Endothelial cell of umbilical vein (primary cell): ENCODE measurements around the gene FAM120C. TPM values are rescaled to one million over a fixed set of nuclear protein-coding genes. Genes with fewer than 3 reads are reported as not detected.

Experiments used
- BruUV-seq: library from RNA; stranded (reverse); fragments of 400-500 nt; replicated peaks from 2 replicates; lab custom pipeline; 2021; lab: Mats Ljungman, UMichigan
- CTCF ChIA-PET: fragments of 300-600, 350-600 bp; sonication (Branson Sonifier 250); formaldehyde crosslinking; loops from one replicate; lab custom pipeline; 2021; ENCODE audit warnings: antibody characterized with exemption, inconsistent platforms; lab: Charles Lee
- POLR2A ChIA-PET: fragments of 300-600, 350-600 bp; sonication (Branson Sonifier 250); formaldehyde crosslinking; loops from one replicate; lab custom pipeline; 2021; ENCODE audit warnings: antibody characterized with exemption, inconsistent platforms; lab: Charles Lee
- DNase-seq: peaks from one replicate; pipeline ENCODE4 v3.0.0-alpha.2; 2011; ENCODE audit warnings: low read depth, low spot score
- FAIRE-seq: peaks from 2 replicates; lab custom pipeline; 2011; peaks lifted over from hg19 to GRCh38; lab: Jason Lieb, UNC
- H2AFZ ChIP-seq: 2 replicates; pipeline ENCODE4 v1.6.0; 2012; ENCODE audit warnings: low read depth, low read length, control low read depth, inconsistent platforms
- H3K27ac ChIP-seq: 2 replicates; pipeline ENCODE4 v1.5.1; 2011; ENCODE audit warnings: low read depth, mild to moderate bottlenecking, control low read depth, low read length, moderate library complexity; ENCODE audit not compliant: insufficient read depth
- H3K27me3 ChIP-seq, 2 experiments: 2 replicates each; pipeline versions ENCODE4 v1.6.0 to v1.6.1; 2011; ENCODE audit warnings: low read length in 2 of 2, mixed read lengths in 1 of 2; ENCODE audit not compliant: control insufficient read depth in 2 of 2, insufficient read depth in 2 of 2
- H3K36me3 ChIP-seq, 2 experiments: 2 replicates in 1 of 2; 3 replicates in 1 of 2; pipeline ENCODE4 v1.5.1; 2011; ENCODE audit warnings: low read length in 2 of 2, mild to moderate bottlenecking in 1 of 2, moderate library complexity in 1 of 2; ENCODE audit not compliant: control insufficient read depth in 2 of 2, insufficient read depth in 2 of 2; ENCODE audit errors: extremely low read depth in 1 of 2
- H3K4me1 ChIP-seq: 3 replicates; pipeline ENCODE4 v1.5.1; 2011; ENCODE audit warnings: mild to moderate bottlenecking, low read length; ENCODE audit not compliant: control insufficient read depth, insufficient read depth; ENCODE audit errors: extremely low read depth
- H3K4me2 ChIP-seq: 2 replicates; pipeline ENCODE4 v1.6.1; 2011; ENCODE audit warnings: low read length, control low read depth, mixed read lengths; ENCODE audit not compliant: insufficient read depth
- H3K4me3 ChIP-seq, 3 experiments: fragments of 200-600 bp in 1 of 3; sonication (generic), shearing (Covaris generic) in 1 of 3; replicated peaks in 1 of 3; 2 replicates each; pipeline ENCODE4 v1.5.1; 2011 to 2016; ENCODE audit warnings: control low read depth in 3 of 3, low read length in 3 of 3, mild to moderate bottlenecking in 2 of 3, inconsistent platforms in 1 of 3, low read depth in 1 of 3, moderate library complexity in 1 of 3; ENCODE audit not compliant: insufficient read depth in 1 of 3
- H3K79me2 ChIP-seq: 2 replicates; pipeline ENCODE4 v1.6.0; 2012; ENCODE audit warnings: low read length, inconsistent platforms; ENCODE audit not compliant: control insufficient read depth, insufficient read depth
- H3K9ac ChIP-seq: replicated peaks from 2 replicates; pipeline ENCODE3; 2011; ENCODE audit warnings: low read length, control low read depth; ENCODE audit not compliant: insufficient read depth; ENCODE audit errors: extremely low read depth
- H3K9me1 ChIP-seq: replicated peaks from 3 replicates; pipeline ENCODE4 v1.6.0; 2011; ENCODE audit warnings: mild to moderate bottlenecking, low read length; ENCODE audit not compliant: control insufficient read depth, insufficient read depth; ENCODE audit errors: extremely low read depth
- H3K9me3 ChIP-seq: replicated peaks from 2 replicates; pipeline ENCODE4 v1.5.1; 2012; ENCODE audit warnings: low read length, inconsistent platforms; ENCODE audit not compliant: control insufficient read depth, insufficient read depth
- H4K20me1 ChIP-seq: replicated peaks from 2 replicates; pipeline ENCODE3; 2011; ENCODE audit warnings: mild to moderate bottlenecking, low read length; ENCODE audit not compliant: control insufficient read depth, insufficient read depth; ENCODE audit errors: extremely low read depth
- EZH2 ChIP-seq: IDR thresholded peaks from 2 replicates; pipeline ENCODE4 v1.6.1; 2012; ENCODE audit warnings: borderline replicate concordance, low read depth, mild to moderate bottlenecking, moderate library complexity, low read length, inconsistent platforms; ENCODE audit not compliant: severe bottlenecking
- FOS ChIP-seq: IDR thresholded peaks from 2 replicates; pipeline ENCODE4 v1.6.1; 2011; ENCODE audit warnings: mild to moderate bottlenecking, low read length, moderate library complexity, borderline replicate concordance; ENCODE audit not compliant: insufficient read depth
- GATA2 ChIP-seq: IDR thresholded peaks from 2 replicates; pipeline ENCODE4 v1.7.0; 2011; ENCODE audit warnings: low read depth, mild to moderate bottlenecking, moderate library complexity, mixed read lengths, low read length; ENCODE audit not compliant: insufficient read length, insufficient read depth
- JUN ChIP-seq: IDR thresholded peaks from 2 replicates; pipeline ENCODE4 v1.6.1; 2011; ENCODE audit warnings: borderline replicate concordance, low read depth; ENCODE audit not compliant: insufficient read length, insufficient read depth
- MYC ChIP-seq: IDR thresholded peaks from one replicate; pipeline ENCODE4 v1.6.1; 2011; ENCODE audit warnings: mild to moderate bottlenecking, low read depth, low read length
- POLR2A ChIP-seq: IDR thresholded peaks from 2 replicates; pipeline ENCODE4 v1.6.1; 2012; ENCODE audit warnings: low read depth, mild to moderate bottlenecking, control low read depth, low read length
- POLR2AphosphoS5 ChIP-seq: IDR thresholded peaks from 2 replicates; pipeline ENCODE4 v1.6.1; 2012; ENCODE audit warnings: low read depth, mild to moderate bottlenecking, control low read depth, low read length, moderate library complexity; ENCODE audit not compliant: insufficient read depth
- dilution Hi-C: fragments of 300-500 bp; cut with MboI; formaldehyde crosslinking; loops from one replicate; pipeline ENCODE4 v1.15.0; 2019; ENCODE audit warnings: low sequenced_read_pairs; ENCODE audit not compliant: extremely low pct_ligation_motif_present
- intact Hi-C: fragments of 100-400 bp; cut with micrococcal nuclease; formaldehyde crosslinking; loops from one replicate; pipeline ENCODE4 v1.10.0; 2022
- polyA plus RNA-seq, 4 experiments: library from polyadenylated mRNA; depleted of rRNA in 3 of 4; stranded (reverse) in 3 of 4; unstranded in 1 of 4; fragments of >200 nt; gene quantifications; 2 replicates each; pipeline versions ENCODE4 v1.2.1 to v1.2.3, GENCODE V29; 2011 to 2012; ENCODE audit warnings: missing spikeins in 1 of 4
- total RNA-seq: library from RNA; stranded (reverse); gene quantifications from 2 replicates; pipeline ENCODE4 v1.2.3, GENCODE V29; 2021
- TF ChIP-seq, protein P1 (sequence below), 2 donors: IDR thresholded peaks; 1 replicate in 1 of 2; 2 replicates in 1 of 2; pipeline ENCODE4 v1.5.1; 2011; ENCODE audit warnings: low read length in 2 of 2, mild to moderate bottlenecking in 2 of 2, moderate library complexity in 2 of 2, control low read depth in 1 of 2, inconsistent platforms in 1 of 2, low read depth in 1 of 2; ENCODE audit not compliant: insufficient read depth in 1 of 2; ENCODE audit errors: extremely low read depth in 1 of 2
- TF ChIP-seq, protein P2 (sequence below): IDR thresholded peaks from 2 replicates; pipeline ENCODE4 v1.6.1; 2011; ENCODE audit not compliant: insufficient read depth, insufficient read length

The FAM120C gene
- total and polyA plus RNA-seq, 2 donors (not counting 3 experiments of a cell fraction or from before 2014, with no cell fraction given), result 4.2 to 11.4 TPM

DNA sequence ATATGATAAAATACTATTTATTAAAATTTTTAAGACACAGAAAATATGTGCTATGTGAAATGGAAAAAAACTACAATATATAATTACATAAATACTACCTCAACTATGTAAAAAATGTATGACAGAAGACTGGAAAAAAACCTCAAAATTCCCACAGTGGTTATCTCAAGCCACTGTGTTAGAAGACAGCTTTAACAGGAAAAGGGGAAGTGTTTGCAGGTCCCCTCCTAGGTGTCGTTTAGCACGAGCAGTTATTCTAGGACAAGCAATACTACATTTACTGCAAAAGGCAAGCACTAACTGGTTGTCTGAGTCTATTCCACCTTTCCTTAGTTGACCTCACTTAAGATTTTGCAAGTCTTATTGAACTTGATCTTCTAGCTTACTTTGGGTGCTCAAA, 93.9 kb downstream of the FAM120C start:
- no peaks in the 10 kb centered on the region for H3K9me1 ChIP-seq
- ChIA-PET POLR2A (no interaction called here), CTCF (no interaction called here)
- no peak overlapping the region for H3K9ac ChIP-seq
- no peaks in the 10 kb centered on the region for H4K20me1 ChIP-seq
- no peak overlapping the region for H2AFZ ChIP-seq
- H3K27ac ChIP-seq, result no peak overlapping the region
- no peaks in the 10 kb centered on the region for H3K9me3 ChIP-seq
- H3K4me1 ChIP-seq, result peaks cover 4% of the 10 kb centered on the region
- BruUV-seq, result no TSS peak
- DNase-seq, result no peak
- H3K79me2 ChIP-seq, result no peaks in the 10 kb centered on the region
- no peaks in the 10 kb centered on the region for H3K27me3 ChIP-seq
- no peak for FAIRE-seq
- intact Hi-C loops (no loop called here), dilution Hi-C loops (no loop called here)
- H3K36me3 ChIP-seq, result peaks cover 0 to 2% of the 10 kb centered on the region in 2 experiments
- H3K4me3 ChIP-seq, result no peak overlapping the region
- TF ChIP-seq, protein P1, sequence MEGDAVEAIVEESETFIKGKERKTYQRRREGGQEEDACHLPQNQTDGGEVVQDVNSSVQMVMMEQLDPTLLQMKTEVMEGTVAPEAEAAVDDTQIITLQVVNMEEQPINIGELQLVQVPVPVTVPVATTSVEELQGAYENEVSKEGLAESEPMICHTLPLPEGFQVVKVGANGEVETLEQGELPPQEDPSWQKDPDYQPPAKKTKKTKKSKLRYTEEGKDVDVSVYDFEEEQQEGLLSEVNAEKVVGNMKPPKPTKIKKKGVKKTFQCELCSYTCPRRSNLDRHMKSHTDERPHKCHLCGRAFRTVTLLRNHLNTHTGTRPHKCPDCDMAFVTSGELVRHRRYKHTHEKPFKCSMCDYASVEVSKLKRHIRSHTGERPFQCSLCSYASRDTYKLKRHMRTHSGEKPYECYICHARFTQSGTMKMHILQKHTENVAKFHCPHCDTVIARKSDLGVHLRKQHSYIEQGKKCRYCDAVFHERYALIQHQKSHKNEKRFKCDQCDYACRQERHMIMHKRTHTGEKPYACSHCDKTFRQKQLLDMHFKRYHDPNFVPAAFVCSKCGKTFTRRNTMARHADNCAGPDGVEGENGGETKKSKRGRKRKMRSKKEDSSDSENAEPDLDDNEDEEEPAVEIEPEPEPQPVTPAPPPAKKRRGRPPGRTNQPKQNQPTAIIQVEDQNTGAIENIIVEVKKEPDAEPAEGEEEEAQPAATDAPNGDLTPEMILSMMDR (IDR thresholded peaks at IDR 0.05; ENCODE audit: extremely low read depth in 1 of 2, insufficient read depth in 1 of 2, low read depth in 1 of 2, low read length in 2 of 2), result no peak
- TF ChIP-seq MYC (no peak), JUN (no peak), EZH2 (no peak), GATA2 (no peak), FOS (no peak), POLR2AphosphoS5 (no peak), POLR2A (no peak)
- TF ChIP-seq, protein P2, sequence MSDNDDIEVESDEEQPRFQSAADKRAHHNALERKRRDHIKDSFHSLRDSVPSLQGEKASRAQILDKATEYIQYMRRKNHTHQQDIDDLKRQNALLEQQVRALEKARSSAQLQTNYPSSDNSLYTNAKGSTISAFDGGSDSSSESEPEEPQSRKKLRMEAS, result no peak
- no peak overlapping the region for H3K4me2 ChIP-seq
